ENCODE measurements around the gene PIP5KL1. TPM values are rescaled to one million over a fixed set of nuclear protein-coding genes. Genes with fewer than 3 reads are reported as not detected.

The PIP5KL1 gene
- total RNA-seq, 1 experiment from 2014 or later: 7.8 TPM

DNA sequence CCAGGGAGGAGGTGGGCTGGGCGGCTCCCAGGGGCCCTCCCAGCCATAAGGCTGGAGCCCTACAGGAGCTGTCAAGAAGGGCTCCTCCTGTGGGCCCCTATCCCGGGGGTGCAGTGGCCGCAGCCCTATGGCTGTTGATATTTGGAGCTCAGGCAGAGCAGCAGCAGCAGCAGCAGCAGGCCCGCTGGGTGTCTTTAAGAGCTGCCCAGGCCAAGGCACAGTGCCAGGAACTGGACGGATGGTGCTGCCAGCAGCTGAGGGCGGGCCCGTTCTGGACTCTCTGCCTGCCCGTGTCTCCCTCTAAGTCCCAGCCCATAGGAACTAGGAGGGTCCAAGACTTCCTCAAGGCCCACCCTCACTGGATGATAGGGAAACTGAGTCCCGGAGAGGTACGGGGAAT, 56.7 kb downstream of the PIP5KL1 start:
- no peak overlapping the region for H3K4me3 ChIP-seq (ENCODE audit: low read depth in 2 of 2, low read length in 2 of 2)
- intact Hi-C loops (cut with micrococcal nuclease; ENCODE audit: unreplicated experiment): loop anchor here (10.0 kb wide), 1 partner anchor 69 kb away; the partner anchor contains the start of gene FPGS
- H3K4me1 ChIP-seq (ENCODE audit: control insufficient read depth, insufficient read depth, low read length): peaks cover 28% of the 10 kb centered on the region; the same call in 1 of the 2 replicates
- no peak for DNase-seq (ENCODE audit: low read depth, low spot score)
- H3K27me3 ChIP-seq (ENCODE audit: control insufficient read depth, insufficient read depth, low read length): no peaks in the 10 kb centered on the region
- in situ Hi-C loops (cut with HindIII; ENCODE audit: low pct_unique_long_range_greater_than_20kb, low sequenced_read_pairs): no loop called here
- ChIA-PET CTCF (no interaction called here), POLR2A (interaction anchor here (0.5 kb wide), 1 partner anchor 65 kb away, joined by 6 read pairs; no protein-coding TSS in a partner anchor)
- ATAC-seq: no peak
- H3K9me3 ChIP-seq (ENCODE audit: control insufficient read depth, insufficient read depth, low read depth, low read length): no peaks in the 10 kb centered on the region
- no peaks in the 10 kb centered on the region for H3K36me3 ChIP-seq (ENCODE audit: control insufficient read depth, insufficient read depth, low read length)
- TF ChIP-seq POLR2AphosphoS5 (IDR thresholded peaks at IDR 0.05; ENCODE audit: low read depth, low read length): no peak
- TF ChIP-seq SIN3A (IDR thresholded peaks at IDR 0.05; ENCODE audit: borderline replicate concordance, insufficient read depth, low read depth, low read length): no peak
- no peak for TF ChIP-seq TCF7L2 (IDR thresholded peaks at IDR 0.05; ENCODE audit: low read depth, low read length)
- TF ChIP-seq, protein P1, sequence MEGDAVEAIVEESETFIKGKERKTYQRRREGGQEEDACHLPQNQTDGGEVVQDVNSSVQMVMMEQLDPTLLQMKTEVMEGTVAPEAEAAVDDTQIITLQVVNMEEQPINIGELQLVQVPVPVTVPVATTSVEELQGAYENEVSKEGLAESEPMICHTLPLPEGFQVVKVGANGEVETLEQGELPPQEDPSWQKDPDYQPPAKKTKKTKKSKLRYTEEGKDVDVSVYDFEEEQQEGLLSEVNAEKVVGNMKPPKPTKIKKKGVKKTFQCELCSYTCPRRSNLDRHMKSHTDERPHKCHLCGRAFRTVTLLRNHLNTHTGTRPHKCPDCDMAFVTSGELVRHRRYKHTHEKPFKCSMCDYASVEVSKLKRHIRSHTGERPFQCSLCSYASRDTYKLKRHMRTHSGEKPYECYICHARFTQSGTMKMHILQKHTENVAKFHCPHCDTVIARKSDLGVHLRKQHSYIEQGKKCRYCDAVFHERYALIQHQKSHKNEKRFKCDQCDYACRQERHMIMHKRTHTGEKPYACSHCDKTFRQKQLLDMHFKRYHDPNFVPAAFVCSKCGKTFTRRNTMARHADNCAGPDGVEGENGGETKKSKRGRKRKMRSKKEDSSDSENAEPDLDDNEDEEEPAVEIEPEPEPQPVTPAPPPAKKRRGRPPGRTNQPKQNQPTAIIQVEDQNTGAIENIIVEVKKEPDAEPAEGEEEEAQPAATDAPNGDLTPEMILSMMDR (IDR thresholded peaks at IDR 0.05): no peak
- TF ChIP-seq, protein P2, sequence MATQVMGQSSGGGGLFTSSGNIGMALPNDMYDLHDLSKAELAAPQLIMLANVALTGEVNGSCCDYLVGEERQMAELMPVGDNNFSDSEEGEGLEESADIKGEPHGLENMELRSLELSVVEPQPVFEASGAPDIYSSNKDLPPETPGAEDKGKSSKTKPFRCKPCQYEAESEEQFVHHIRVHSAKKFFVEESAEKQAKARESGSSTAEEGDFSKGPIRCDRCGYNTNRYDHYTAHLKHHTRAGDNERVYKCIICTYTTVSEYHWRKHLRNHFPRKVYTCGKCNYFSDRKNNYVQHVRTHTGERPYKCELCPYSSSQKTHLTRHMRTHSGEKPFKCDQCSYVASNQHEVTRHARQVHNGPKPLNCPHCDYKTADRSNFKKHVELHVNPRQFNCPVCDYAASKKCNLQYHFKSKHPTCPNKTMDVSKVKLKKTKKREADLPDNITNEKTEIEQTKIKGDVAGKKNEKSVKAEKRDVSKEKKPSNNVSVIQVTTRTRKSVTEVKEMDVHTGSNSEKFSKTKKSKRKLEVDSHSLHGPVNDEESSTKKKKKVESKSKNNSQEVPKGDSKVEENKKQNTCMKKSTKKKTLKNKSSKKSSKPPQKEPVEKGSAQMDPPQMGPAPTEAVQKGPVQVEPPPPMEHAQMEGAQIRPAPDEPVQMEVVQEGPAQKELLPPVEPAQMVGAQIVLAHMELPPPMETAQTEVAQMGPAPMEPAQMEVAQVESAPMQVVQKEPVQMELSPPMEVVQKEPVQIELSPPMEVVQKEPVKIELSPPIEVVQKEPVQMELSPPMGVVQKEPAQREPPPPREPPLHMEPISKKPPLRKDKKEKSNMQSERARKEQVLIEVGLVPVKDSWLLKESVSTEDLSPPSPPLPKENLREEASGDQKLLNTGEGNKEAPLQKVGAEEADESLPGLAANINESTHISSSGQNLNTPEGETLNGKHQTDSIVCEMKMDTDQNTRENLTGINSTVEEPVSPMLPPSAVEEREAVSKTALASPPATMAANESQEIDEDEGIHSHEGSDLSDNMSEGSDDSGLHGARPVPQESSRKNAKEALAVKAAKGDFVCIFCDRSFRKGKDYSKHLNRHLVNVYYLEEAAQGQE (IDR thresholded peaks at IDR 0.05; ENCODE audit: insufficient read depth in 1 of 2, low read depth in 2 of 2, low read length in 1 of 2): no peak
- H3K27ac ChIP-seq (ENCODE audit: low read length): no peak overlapping the region
- BruUV-seq (replicated peaks): no TSS peak

DNA sequence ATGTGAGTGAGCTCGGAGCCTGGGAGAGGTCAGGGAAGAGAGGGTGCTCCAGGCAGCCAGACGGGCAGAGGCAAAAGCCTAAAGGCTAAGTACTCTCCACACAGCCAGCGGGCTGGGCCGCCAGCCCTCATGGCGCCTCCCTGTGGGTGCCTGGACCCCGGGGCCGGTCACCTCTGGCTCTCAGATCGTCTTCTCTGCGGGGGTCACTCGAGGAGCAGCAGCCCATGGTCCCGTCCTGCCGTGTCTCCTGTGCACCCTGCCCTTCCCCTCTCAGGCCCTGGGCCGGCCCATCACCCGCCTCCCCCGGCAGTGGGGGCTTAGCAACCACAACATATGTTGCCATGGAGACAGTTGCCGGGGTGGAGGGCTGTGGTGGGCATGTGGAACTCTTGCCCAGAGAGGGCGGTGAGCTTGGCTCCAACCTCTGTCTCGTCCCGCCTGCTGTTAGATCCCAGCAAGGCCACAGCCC, 57.3 kb downstream of the PIP5KL1 start:
- DNase-seq (ENCODE audit: low read depth, low spot score) (no peak), ATAC-seq (no peak)
- intact Hi-C loops (cut with micrococcal nuclease; ENCODE audit: unreplicated experiment) (loop anchor here (10.0 kb wide), 1 partner anchor 68 kb away; the partner anchor contains the start of gene FPGS), in situ Hi-C loops (cut with HindIII; ENCODE audit: low pct_unique_long_range_greater_than_20kb, low sequenced_read_pairs) (no loop called here)
- Histone ChIP-seq H3K27me3 (ENCODE audit: control insufficient read depth, insufficient read depth, low read length) (no peaks in the 10 kb centered on the region), H3K27ac (ENCODE audit: low read length) (no peak overlapping the region), H3K4me3 (ENCODE audit: low read depth in 2 of 2, low read length in 2 of 2) (no peak overlapping the region), H3K36me3 (ENCODE audit: control insufficient read depth, insufficient read depth, low read length) (no peaks in the 10 kb centered on the region), H3K4me1 (ENCODE audit: control insufficient read depth, insufficient read depth, low read length) (peaks cover 22% of the 10 kb centered on the region; the same call in 1 of the 2 replicates), H3K9me3 (ENCODE audit: control insufficient read depth, insufficient read depth, low read depth, low read length) (no peaks in the 10 kb centered on the region)
- TF ChIP-seq SIN3A (IDR thresholded peaks at IDR 0.05; ENCODE audit: borderline replicate concordance, insufficient read depth, low read depth, low read length) (no peak), POLR2AphosphoS5 (IDR thresholded peaks at IDR 0.05; ENCODE audit: low read depth, low read length) (no peak), TCF7L2 (IDR thresholded peaks at IDR 0.05; ENCODE audit: low read depth, low read length) (no peak)
- TF ChIP-seq, protein P2 (IDR thresholded peaks at IDR 0.05; ENCODE audit: insufficient read depth in 1 of 2, low read depth in 2 of 2, low read length in 1 of 2): no peak
- TF ChIP-seq, protein P1 (IDR thresholded peaks at IDR 0.05): no peak
- POLR2A ChIA-PET: no interaction called here
- CTCF ChIA-PET: no interaction called here
- no TSS peak for BruUV-seq (replicated peaks)

Measured in Panc1 (cell line).